Measurements from ENCODE around the gene HMGCL.
"Not testable (repeated sequence)": the region's sequence is repeated elsewhere in the genome, so short reads cannot be mapped to it uniquely, and the experiment has no call there.

Gene HMGCL

DNA sequence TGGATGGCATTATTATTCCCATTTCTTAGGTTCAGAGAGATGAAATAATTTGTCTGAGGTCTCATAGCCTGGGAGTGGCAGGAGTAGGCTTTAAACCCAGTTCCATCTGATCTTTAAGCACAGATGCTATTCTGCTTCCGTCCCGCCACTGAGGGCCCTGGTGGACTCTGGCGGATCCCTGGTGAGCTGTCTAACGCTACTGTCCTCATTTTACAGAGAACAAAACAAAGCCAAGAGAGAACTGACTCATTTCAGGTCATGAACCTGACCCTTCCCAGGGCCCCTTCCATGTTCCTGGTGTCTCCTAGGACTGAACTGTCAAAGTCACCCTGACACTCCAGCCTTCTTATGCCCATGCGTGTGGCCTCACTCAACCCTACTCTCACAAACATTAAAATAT, 21.6 kb downstream of the HMGCL start:
- no peak for DNase-seq (ENCODE audit: extremely low read depth, low read depth)
- TF ChIP-seq, protein P1, sequence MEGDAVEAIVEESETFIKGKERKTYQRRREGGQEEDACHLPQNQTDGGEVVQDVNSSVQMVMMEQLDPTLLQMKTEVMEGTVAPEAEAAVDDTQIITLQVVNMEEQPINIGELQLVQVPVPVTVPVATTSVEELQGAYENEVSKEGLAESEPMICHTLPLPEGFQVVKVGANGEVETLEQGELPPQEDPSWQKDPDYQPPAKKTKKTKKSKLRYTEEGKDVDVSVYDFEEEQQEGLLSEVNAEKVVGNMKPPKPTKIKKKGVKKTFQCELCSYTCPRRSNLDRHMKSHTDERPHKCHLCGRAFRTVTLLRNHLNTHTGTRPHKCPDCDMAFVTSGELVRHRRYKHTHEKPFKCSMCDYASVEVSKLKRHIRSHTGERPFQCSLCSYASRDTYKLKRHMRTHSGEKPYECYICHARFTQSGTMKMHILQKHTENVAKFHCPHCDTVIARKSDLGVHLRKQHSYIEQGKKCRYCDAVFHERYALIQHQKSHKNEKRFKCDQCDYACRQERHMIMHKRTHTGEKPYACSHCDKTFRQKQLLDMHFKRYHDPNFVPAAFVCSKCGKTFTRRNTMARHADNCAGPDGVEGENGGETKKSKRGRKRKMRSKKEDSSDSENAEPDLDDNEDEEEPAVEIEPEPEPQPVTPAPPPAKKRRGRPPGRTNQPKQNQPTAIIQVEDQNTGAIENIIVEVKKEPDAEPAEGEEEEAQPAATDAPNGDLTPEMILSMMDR (IDR thresholded peaks at IDR 0.05; ENCODE audit: low read depth, low read length, missing control alignments): no peak
- H3K4me3 ChIP-seq (replicated peaks; ENCODE audit: low read depth, low read length): no peak overlapping the region

DNA sequence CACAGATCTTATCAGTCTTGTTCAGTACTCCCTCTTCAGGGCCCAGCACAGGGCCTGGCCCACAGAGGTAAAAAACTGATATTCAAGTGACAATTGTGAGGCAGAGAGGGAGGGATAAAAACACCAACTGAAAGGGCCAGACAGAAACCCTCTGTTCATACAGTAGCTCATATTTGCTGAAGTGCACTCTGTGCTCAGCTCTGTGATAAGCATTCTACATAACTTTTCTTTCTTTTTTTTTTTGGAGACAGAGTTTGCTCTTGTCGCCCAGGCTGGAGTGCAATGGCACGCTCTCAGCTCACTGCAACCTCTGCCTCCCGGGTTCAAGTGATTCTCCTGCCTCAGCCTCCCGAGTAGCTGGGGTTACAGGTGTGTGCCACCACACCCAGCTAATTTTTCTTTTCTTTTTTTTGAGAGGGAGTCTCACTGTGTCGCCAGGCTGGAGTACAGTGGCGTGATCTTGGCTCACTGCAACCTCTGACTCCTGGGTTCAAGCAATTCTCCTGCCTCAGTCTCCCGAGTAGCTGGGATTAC, 22.4 kb downstream of the HMGCL start:
- H3K4me3 ChIP-seq (replicated peaks; ENCODE audit: low read depth, low read length); DNase-seq (ENCODE audit: extremely low read depth, low read depth): not testable (repeated sequence)

DNA sequence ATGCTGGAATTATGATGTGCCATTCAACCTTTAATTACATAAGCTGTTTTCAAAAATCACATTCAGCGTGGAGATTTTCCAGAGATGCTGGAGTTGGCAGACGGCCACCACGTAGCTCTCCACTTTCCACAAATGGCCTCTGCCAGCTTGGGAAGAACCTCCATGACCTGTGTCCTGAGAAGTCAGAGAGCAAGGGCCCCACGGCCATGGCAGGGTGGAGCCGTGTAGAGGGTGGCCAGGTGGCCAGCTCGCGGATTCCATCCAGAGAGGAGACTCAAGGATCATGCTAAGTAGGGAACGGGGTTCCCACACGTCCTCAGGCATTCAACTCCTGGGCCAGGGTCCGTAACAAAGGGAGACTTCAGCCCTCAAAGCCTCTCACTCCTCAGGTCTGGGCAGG, 23.4 kb downstream of the HMGCL start:
- no peak overlapping the region for H3K4me3 ChIP-seq (replicated peaks; ENCODE audit: low read depth, low read length)
- TF ChIP-seq, protein P1 (IDR thresholded peaks at IDR 0.05; ENCODE audit: low read depth, low read length, missing control alignments): no peak
- no peak for DNase-seq (ENCODE audit: extremely low read depth, low read depth)

DNA sequence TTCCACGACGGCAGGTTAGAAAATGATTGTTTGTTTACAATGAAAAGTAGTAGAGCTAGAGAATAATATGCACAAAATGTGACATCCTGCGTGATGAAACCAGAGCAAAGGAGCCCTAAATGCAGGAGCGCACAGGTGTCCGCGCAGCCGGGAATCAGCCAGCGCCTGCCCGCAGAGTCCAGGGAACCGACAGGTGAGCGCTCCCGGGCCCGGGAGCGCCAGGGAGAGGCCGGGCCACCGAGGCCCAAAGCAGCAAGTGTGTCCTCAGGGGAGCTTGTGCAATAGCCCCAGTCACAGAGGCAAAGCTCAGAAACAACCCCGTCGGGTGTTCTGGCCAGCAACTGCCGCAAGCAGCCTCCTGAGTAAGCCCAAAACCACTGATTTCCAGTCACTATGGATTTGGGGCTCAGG, 23.9 kb downstream of the HMGCL start:
- no peak for DNase-seq (ENCODE audit: extremely low read depth, low read depth)
- TF ChIP-seq, protein P1 (IDR thresholded peaks at IDR 0.05; ENCODE audit: low read depth, low read length, missing control alignments): no peak
- peak overlapping the region; percentile 73 for H3K4me3 ChIP-seq (replicated peaks; ENCODE audit: low read depth, low read length)

DNA sequence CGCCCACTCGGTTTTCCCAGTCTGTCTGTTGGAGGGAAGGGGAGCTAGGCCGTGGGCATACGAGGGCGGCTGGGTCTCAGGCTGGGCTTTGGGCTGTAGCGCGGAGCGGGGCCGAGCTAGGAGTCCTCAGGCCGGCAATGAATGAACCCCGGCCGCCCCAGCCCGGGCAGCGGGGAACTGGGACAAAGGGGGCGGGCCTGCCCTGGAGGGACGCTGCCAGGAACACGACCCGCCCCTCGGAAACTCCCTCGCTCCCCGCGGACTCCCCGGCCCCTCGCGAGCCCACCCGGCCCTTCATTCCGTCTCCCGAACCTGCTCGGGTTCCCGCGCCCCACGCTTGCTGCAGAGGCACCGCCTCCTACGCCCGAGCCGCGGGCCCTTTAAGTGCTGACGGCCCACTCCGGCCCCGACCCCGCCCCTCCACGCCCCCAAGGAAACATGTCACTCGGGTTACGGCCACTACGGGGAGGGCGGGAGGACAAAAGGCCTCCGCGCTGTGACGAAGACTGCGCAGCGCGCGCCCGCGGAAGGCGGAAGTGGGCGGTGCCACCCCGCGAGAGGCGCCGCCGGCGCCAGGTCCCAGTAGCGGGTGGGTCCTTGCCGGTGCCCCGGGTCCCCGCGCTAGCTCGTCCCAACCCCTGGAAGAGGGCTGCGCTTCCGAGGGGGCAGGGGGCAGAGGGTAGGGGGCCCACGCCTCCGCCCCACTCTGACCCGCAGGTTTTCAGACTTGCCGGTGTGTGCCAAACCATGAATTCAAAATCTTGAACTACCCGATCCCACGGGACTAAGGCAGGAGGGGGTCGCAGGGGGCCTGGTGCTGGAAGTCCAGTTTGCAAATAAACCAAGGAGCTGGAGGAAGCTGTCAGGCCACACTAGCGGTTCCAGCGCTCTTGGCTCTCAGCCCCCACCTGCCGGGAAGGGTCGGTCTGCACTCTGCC, 24.6 kb downstream of the HMGCL start, which contains the start of gene GALE:
Gene GALE (minus strand): TSS at position 355 of the 938 bp plus-strand sequence. CDS start 1,747 bp downstream, outside the sequence.
- peak; percentile 63 for DNase-seq (ENCODE audit: extremely low read depth, low read depth)
- H3K4me3 ChIP-seq (replicated peaks; ENCODE audit: low read depth, low read length): peak within 1 kb of the TSS; percentile 73
- TF ChIP-seq, protein P1 (IDR thresholded peaks at IDR 0.05; ENCODE audit: low read depth, low read length, missing control alignments): no peak

DNA sequence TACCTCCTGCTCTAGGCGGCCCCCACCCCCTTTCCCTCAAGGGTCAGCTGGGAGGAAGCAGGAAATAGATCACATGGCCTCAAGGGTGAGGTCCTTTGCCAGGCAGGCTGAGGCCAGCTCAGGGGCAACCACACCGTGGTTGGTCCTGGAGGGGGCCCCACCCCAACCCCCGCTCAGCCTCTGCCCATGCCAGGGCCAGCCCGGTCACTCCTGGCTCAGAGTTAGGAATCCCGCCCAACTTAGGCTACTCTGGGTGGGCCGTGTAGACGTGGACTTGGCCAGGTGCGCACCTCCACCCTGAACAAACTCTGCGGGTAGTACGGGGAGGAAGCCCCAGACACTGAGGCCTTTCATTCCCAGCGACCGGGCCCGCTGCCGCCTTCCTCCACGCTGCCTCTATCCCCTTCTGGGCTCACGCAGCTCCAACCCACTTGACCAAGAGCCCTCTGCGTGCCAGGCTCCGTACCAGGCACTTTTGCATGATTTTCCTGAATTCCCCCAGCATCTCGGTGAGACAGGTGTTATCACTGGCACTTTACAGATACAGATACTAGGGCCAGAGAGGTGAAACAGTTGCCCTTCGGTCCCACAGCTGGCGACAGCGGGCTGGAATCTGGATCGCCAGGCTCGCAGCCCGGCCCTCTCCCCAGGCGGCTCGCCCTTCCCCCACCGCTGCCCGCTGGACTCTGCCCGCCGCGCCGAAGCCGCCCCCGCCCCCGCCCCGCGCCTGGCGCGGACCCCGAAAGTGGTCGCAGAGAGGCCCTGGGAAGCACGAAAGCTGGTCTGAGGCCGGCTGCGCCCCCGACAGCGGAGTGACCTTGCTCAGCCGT, 25.4 kb downstream of the HMGCL start:
- no peak for DNase-seq (ENCODE audit: extremely low read depth, low read depth)
- H3K4me3 ChIP-seq (replicated peaks; ENCODE audit: low read depth, low read length): peak overlapping the region; percentile 73
- TF ChIP-seq, protein P1 (IDR thresholded peaks at IDR 0.05; ENCODE audit: low read depth, low read length, missing control alignments): no peak

DNA sequence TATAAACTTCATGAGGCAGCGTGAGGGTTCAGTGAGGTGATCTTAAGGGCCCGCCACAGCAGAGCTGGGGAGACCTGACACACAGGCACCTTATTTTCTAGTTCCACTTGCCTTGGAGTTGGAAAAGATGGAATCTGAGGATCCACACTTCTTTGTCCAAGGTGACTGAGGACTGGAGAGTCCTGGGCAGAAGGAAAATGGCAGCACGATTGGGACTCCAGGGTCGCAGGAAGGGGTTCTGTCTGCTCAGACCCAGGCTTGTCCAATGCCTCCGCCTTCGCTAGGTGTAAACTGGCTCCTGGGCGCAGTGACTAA, 26.0 kb downstream of the HMGCL start:
- no peak for DNase-seq (ENCODE audit: extremely low read depth, low read depth)
- H3K4me3 ChIP-seq (replicated peaks; ENCODE audit: low read depth, low read length): peak overlapping the region; percentile 73
- TF ChIP-seq, protein P1 (IDR thresholded peaks at IDR 0.05; ENCODE audit: low read depth, low read length, missing control alignments): no peak

Measured in HFF-Myc (cell line).